Ishikawa (cell line): ENCODE results near the gene SLC12A7.

Source experiments
- CEBPB ChIP-seq: IDR thresholded peaks from 2 replicates; pipeline ENCODE4 v1.6.1; 2012
- CREB1 ChIP-seq: IDR thresholded peaks from 2 replicates; pipeline ENCODE4 v1.6.1; 2012; ENCODE audit warnings: low read depth
- EP300 ChIP-seq: IDR thresholded peaks from 2 replicates; pipeline ENCODE4 v1.6.1; 2012; ENCODE audit warnings: borderline replicate concordance
- FOXM1 ChIP-seq: IDR thresholded peaks from 2 replicates; pipeline ENCODE4 v1.6.1; 2012; ENCODE audit warnings: low read depth, borderline replicate concordance
- NFIC ChIP-seq: IDR thresholded peaks from 2 replicates; pipeline ENCODE4 v1.6.1; 2012
- RAD21 ChIP-seq: IDR thresholded peaks from 2 replicates; pipeline ENCODE4 v1.6.1; 2012; ENCODE audit warnings: low read depth
- REST ChIP-seq: IDR thresholded peaks from 2 replicates; pipeline ENCODE4 v1.6.1; 2012; ENCODE audit warnings: low read depth, mild to moderate bottlenecking
- TEAD4 ChIP-seq: IDR thresholded peaks from 2 replicates; pipeline ENCODE4 v1.6.1; 2012

DNA sequence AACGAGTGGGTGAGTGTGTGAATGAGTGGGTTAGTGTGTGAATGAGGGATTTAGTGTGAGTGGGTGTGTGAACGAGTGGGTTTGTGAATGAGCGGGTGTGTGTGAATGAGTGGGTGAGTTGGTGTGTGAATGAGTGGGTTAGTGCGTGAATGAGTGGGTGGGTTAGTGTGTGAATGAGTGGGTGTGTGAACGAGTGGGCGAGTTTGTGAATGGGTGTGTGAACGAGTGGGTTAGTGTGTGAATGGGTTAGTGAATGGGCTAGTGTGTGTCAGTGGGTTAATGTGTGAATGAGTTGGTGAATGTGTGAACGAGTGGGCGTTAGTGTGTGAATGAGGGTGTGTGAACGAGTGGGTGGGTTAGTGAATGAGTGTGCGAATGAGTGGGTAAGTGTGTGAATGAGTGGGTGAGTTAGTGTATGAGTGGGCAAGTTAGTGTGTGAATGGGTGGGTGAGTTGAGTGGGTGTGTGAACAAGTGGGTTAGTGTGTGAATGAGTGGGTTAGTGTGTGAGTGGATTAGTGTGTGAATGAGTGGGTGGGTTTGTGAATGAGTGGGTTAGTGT, 63.6 kb downstream of the SLC12A7 start:
- no peak for TF ChIP-seq EP300
- TF ChIP-seq REST: no peak
- TF ChIP-seq CREB1: no peak
- no peak for TF ChIP-seq NFIC
- TF ChIP-seq RAD21: no peak
- no peak for TF ChIP-seq CEBPB
- TF ChIP-seq FOXM1: no peak
- no peak for TF ChIP-seq TEAD4
